ENCODE data around the gene NXPE2.

The NXPE2 gene

GRCh38 chr11:114746013-114746412 lies 67.7 kb downstream of the NXPE2 start:
- DNase-seq = no peak

All from stimulated activated naive CD4-positive, alpha-beta T cell treated with Interleukin-2 at 50 U/mL for 16 hours (primary cell).